HG03565 (cell line): ENCODE measurements around the gene RABGGTB.
"Not testable (repeated sequence)": the region's sequence is repeated elsewhere in the genome, so short reads cannot be mapped to it uniquely, and the experiment has no call there.

Experiments
- ATAC-seq: cut with Tn5 transposase; IDR thresholded peaks from one replicate; pipeline ENCODE4 v1.9.1; 2021; ENCODE audit warnings: mild to moderate bottlenecking, moderate library complexity; ENCODE audit not compliant: unreplicated experiment

The RABGGTB gene

GRCh38 chr1:75794382-75794781, 8.3 kb downstream of the RABGGTB start:
- no peak for ATAC-seq

GRCh38 chr1:75795703-75796193, 9.7 kb downstream of the RABGGTB start:
- no peak for ATAC-seq

GRCh38 chr1:75796376-75797272, 10.6 kb downstream of the RABGGTB start, which contains the start of gene MSH4:
TSS of gene MSH4 (plus strand) at chr1:75796882. CDS start at chr1:75796986, 104 bp downstream.
- ATAC-seq: no peak

GRCh38 chr1:75797273-75797588, 11.2 kb downstream of the RABGGTB start:
- ATAC-seq: no peak

GRCh38 chr1:75797606-75798216, 11.7 kb downstream of the RABGGTB start:
- ATAC-seq: no peak

- ATAC-seq: not testable (repeated sequence)
Observed at GRCh38 chr1:75801480-75801879, 15.4 kb downstream of the RABGGTB start.

GRCh38 chr1:75808921-75809320, 22.9 kb downstream of the RABGGTB start:
- ATAC-seq: no peak

- ATAC-seq: not testable (repeated sequence)
Observed at GRCh38 chr1:75810113-75810512, 24.1 kb downstream of the RABGGTB start.

GRCh38 chr1:75811211-75811981, 25.3 kb downstream of the RABGGTB start:
- no peak for ATAC-seq

- no peak for ATAC-seq
Observed at GRCh38 chr1:75812065-75812464, 26.0 kb downstream of the RABGGTB start.

- ATAC-seq: not testable (repeated sequence)
Observed at GRCh38 chr1:75823596-75823995, 37.5 kb downstream of the RABGGTB start.

- no peak for ATAC-seq
Observed at GRCh38 chr1:75836528-75837100, 50.6 kb downstream of the RABGGTB start.

GRCh38 chr1:75838079-75838478, 52.0 kb downstream of the RABGGTB start:
- no peak for ATAC-seq

GRCh38 chr1:75841421-75841820, 55.4 kb downstream of the RABGGTB start:
- ATAC-seq: no peak
